H1 (cell line): ENCODE data around the gene VIPR2. TPM values are rescaled to one million over a fixed set of nuclear protein-coding genes. Genes with fewer than 3 reads are reported as not detected.

ENCODE experiments used
- ATF3 ChIP-seq: IDR thresholded peaks from 2 replicates; pipeline ENCODE4 v1.6.1; 2011; ENCODE audit warnings: low read depth, mild to moderate bottlenecking, low read length; ENCODE audit not compliant: insufficient read depth
- CBX8 ChIP-seq: fragments of 300-800, 300-1000 bp; sonication (generic); IDR thresholded peaks from 2 replicates; pipeline ENCODE4 v1.7.1; 2016; ENCODE audit warnings: low read depth, low read length, borderline replicate concordance
- HDAC6 ChIP-seq: IDR thresholded peaks from one replicate; pipeline ENCODE4 v1.7.1; 2012; ENCODE audit warnings: low read depth, mild to moderate bottlenecking, inconsistent platforms, low read length, moderate library complexity
- KDM5A ChIP-seq: fragments of 200-600 bp; IDR thresholded peaks from 2 replicates; pipeline ENCODE4 v1.7.1; 2012; ENCODE audit warnings: mild to moderate bottlenecking, low read length, inconsistent platforms, mixed read lengths
- RNF2 ChIP-seq: fragments of 200-900, 300-1000 bp; sonication (generic); IDR thresholded peaks from 2 replicates; pipeline ENCODE4 v1.7.1; 2016; ENCODE audit warnings: borderline replicate concordance, low read depth, mild to moderate bottlenecking, antibody characterized with exemption, low read length; ENCODE audit not compliant: poor library complexity, severe bottlenecking; ENCODE audit errors: missing control alignments
- polyA plus RNA-seq, 7 experiments: library from polyadenylated mRNA; depleted of rRNA in 3 of 7; stranded (reverse) in 5 of 7; unstranded in 2 of 7; fragments of >200 nt in 5 of 7; fragments of 200-250 nt in 2 of 7; gene quantifications; 1 replicate in 5 of 7; 2 replicates in 1 of 7; 4 replicates in 1 of 7; pipeline versions ENCODE4 v1.2.1 to v1.2.3, GENCODE V29; 2011 to 2013; ENCODE audit warnings: missing spikeins in 2 of 7, mixed read lengths in 2 of 7
- total RNA-seq: library from RNA; stranded (reverse); fragmentation: NEBNext Ultra II Directional; extraction: Animal tissue kit (Norgen Biotek cat#: 25700); gene quantifications from 2 replicates; pipeline ENCODE4 v1.2.1, GENCODE V29; 2021

VIPR2 gene
- total and polyA plus RNA-seq, 2 of the 8 experiments (the other 6 are each of a cell fraction or from before 2014, with no cell fraction given), result 2.4 to 6.3 TPM

GRCh38 chr7:159016591-159016990 is 128.1 kb downstream of the VIPR2 start (continued):
- TF ChIP-seq HDAC6, result no peak
- TF ChIP-seq ATF3, result no peak
- TF ChIP-seq CBX8, result no peak
- TF ChIP-seq KDM5A, result no peak
- no peak for TF ChIP-seq RNF2
